IMR-90 (cell line): ENCODE results near the gene UNC13C. TPM values are rescaled to one million over a fixed set of nuclear protein-coding genes. Genes with fewer than 3 reads are reported as not detected.

Source experiments
- ATAC-seq: fragments of 200-7000 bp; cut with Tn5 transposase; 2 replicates; pipeline ENCODE4 v1.9.1; 2020; ENCODE audit warnings: low read depth, mild to moderate bottlenecking, moderate library complexity
- BruUV-seq: library from RNA; stranded (reverse); fragments of 400-500 nt; replicated peaks from 2 replicates; lab custom pipeline; 2021; lab: Mats Ljungman, UMichigan
- CTCF ChIA-PET: fragments of 300-600 bp; formaldehyde crosslinking; extraction: SDS; loops from one replicate; lab custom pipeline; 2021; ENCODE audit warnings: antibody characterized with exemption; lab: Yijun Ruan, JAX
- POLR2A ChIA-PET: fragments of 300-600 bp; sonication (Branson Sonifier 250); formaldehyde crosslinking; loops from one replicate; lab custom pipeline; 2022; ENCODE audit warnings: antibody characterized with exemption; ENCODE audit not compliant: unreplicated experiment; lab: Charles Lee
- DNase-seq: peaks from one replicate; pipeline ENCODE4 v3.0.0; 2013
- H2AFZ ChIP-seq: replicated peaks from 2 replicates; pipeline ENCODE3; 2013; ENCODE audit warnings: low read length, mild to moderate bottlenecking; ENCODE audit not compliant: poor library complexity
- H2AK5ac ChIP-seq: 2 replicates; pipeline ENCODE4 v1.6.1; 2013; ENCODE audit warnings: low read depth, low read length, inconsistent platforms
- H2AK9ac ChIP-seq: replicated peaks from 2 replicates; pipeline ENCODE3; 2013; ENCODE audit warnings: mild to moderate bottlenecking, low read depth, low read length, moderate library complexity; ENCODE audit not compliant: poor library complexity
- H2BK120ac ChIP-seq: 2 replicates; pipeline ENCODE4 v1.6.1; 2013; ENCODE audit warnings: low read depth, low read length, inconsistent platforms
- H2BK15ac ChIP-seq: 3 replicates; pipeline ENCODE4 v1.6.1; 2013; ENCODE audit warnings: low read depth, low read length, inconsistent platforms
- H2BK20ac ChIP-seq: 2 replicates; pipeline ENCODE4 v1.6.1; 2013; ENCODE audit warnings: low read depth, mild to moderate bottlenecking, inconsistent platforms, low read length, moderate library complexity
- H2BK5ac ChIP-seq: 2 replicates; pipeline ENCODE4 v1.6.1; 2013; ENCODE audit warnings: mild to moderate bottlenecking, low read depth, low read length, inconsistent platforms; ENCODE audit not compliant: poor library complexity, severe bottlenecking
- H3K14ac ChIP-seq: replicated peaks from 2 replicates; pipeline ENCODE4 v1.6.1; 2013; ENCODE audit warnings: low read depth, low read length, inconsistent platforms
- H3K18ac ChIP-seq: 2 replicates; pipeline ENCODE4 v1.6.1; 2013; ENCODE audit warnings: low read depth, low read length, control low read depth
- H3K23ac ChIP-seq: 2 replicates; pipeline ENCODE4 v1.6.1; 2013; ENCODE audit warnings: low read depth, low read length, inconsistent platforms
- H3K27ac ChIP-seq: 2 replicates; pipeline ENCODE4 v1.5.1; 2013; ENCODE audit warnings: mild to moderate bottlenecking, control low read depth, low read length; ENCODE audit not compliant: insufficient read depth
- H3K27me3 ChIP-seq: 2 replicates; pipeline ENCODE4 v1.6.1; 2013; ENCODE audit warnings: low read length; ENCODE audit not compliant: control insufficient read depth, insufficient read depth
- H3K36me3 ChIP-seq: 2 replicates; pipeline ENCODE4 v1.6.1; 2013; ENCODE audit warnings: low read length, mixed read lengths; ENCODE audit not compliant: control insufficient read depth, insufficient read depth
- H3K4ac ChIP-seq: 2 replicates; pipeline ENCODE4 v1.6.1; 2013; ENCODE audit warnings: low read depth, low read length, inconsistent platforms
- H3K4me1 ChIP-seq: 2 replicates; pipeline ENCODE4 v1.6.1; 2013; ENCODE audit warnings: low read length, mixed read lengths; ENCODE audit not compliant: control insufficient read depth, insufficient read depth
- H3K4me2 ChIP-seq: 2 replicates; pipeline ENCODE4 v1.6.1; 2013; ENCODE audit warnings: low read depth, mild to moderate bottlenecking, control low read depth, low read length, moderate library complexity
- H3K4me3 ChIP-seq: 2 replicates; pipeline ENCODE4 v1.5.1; 2013; ENCODE audit warnings: low read depth, mild to moderate bottlenecking, control low read depth, low read length, moderate library complexity; ENCODE audit not compliant: insufficient read depth
- H3K56ac ChIP-seq: 2 replicates; pipeline ENCODE4 v1.6.1; 2013; ENCODE audit warnings: low read length, inconsistent platforms; ENCODE audit not compliant: insufficient read depth; ENCODE audit errors: extremely low read depth
- H3K79me1 ChIP-seq, 2 experiments: 2 replicates each; pipeline ENCODE4 v1.6.1; 2013; ENCODE audit warnings: low read length in 2 of 2, inconsistent platforms in 1 of 2, low read depth in 1 of 2
- H3K9ac ChIP-seq: 2 replicates; pipeline ENCODE4 v1.6.1; 2013; ENCODE audit warnings: low read depth, low read length, control low read depth
- H3K9me1 ChIP-seq: 2 replicates; pipeline ENCODE4 v1.6.1; 2013; ENCODE audit warnings: low read length, inconsistent platforms; ENCODE audit not compliant: insufficient read depth
- H3K9me3 ChIP-seq: 2 replicates; pipeline ENCODE4 v1.6.1; 2013; ENCODE audit warnings: low read length; ENCODE audit not compliant: control insufficient read depth, insufficient read depth
- H4K20me1 ChIP-seq: 2 replicates; pipeline ENCODE4 v1.6.1; 2013; ENCODE audit warnings: low read length, inconsistent platforms; ENCODE audit not compliant: insufficient read depth
- H4K5ac ChIP-seq: 2 replicates; pipeline ENCODE4 v1.6.1; 2013; ENCODE audit warnings: mild to moderate bottlenecking, low read depth, low read length, control low read depth
- H4K8ac ChIP-seq, 2 experiments: 2 replicates each; pipeline ENCODE4 v1.6.1; 2013; ENCODE audit warnings: low read depth in 2 of 2, low read length in 2 of 2, control low read depth in 1 of 2, inconsistent platforms in 1 of 2
- H4K91ac ChIP-seq: 2 replicates; pipeline ENCODE4 v1.6.1; 2013; ENCODE audit warnings: low read depth, low read length, inconsistent platforms; ENCODE audit not compliant: insufficient read depth
- BHLHE40 ChIP-seq: fragments of 150-350 bp; IDR thresholded peaks from 2 replicates; pipeline ENCODE4 v1.6.1; 2016; ENCODE audit warnings: mild to moderate bottlenecking, low read depth, low read length
- CEBPB ChIP-seq: IDR thresholded peaks from 2 replicates; pipeline ENCODE4 v1.6.1; 2012; ENCODE audit warnings: low read depth, low read length, improper control_type of control experiment
- CHD1 ChIP-seq: IDR thresholded peaks from 2 replicates; pipeline ENCODE4 v1.6.1; 2012; ENCODE audit warnings: low read depth, low read length, improper control_type of control experiment
- FOS ChIP-seq: fragments of 150-350 bp; IDR thresholded peaks from 2 replicates; pipeline ENCODE4 v1.6.1; 2016; ENCODE audit warnings: low read depth, low read length
- MAFK ChIP-seq: IDR thresholded peaks from 2 replicates; pipeline ENCODE4 v1.6.1; 2012; ENCODE audit warnings: low read depth, low read length, improper control_type of control experiment
- MAZ ChIP-seq: IDR thresholded peaks from 2 replicates; pipeline ENCODE4 v1.6.1; 2012; ENCODE audit warnings: low read depth, mild to moderate bottlenecking, low read length, improper control_type of control experiment, moderate library complexity, borderline replicate concordance
- MXI1 ChIP-seq: IDR thresholded peaks from 2 replicates; pipeline ENCODE4 v1.6.1; 2012; ENCODE audit warnings: low read depth, mild to moderate bottlenecking, low read length, moderate library complexity, borderline replicate concordance
- NFE2L2 ChIP-seq: fragments of 150-350 bp; IDR thresholded peaks from 2 replicates; pipeline ENCODE4 v1.6.1; 2016; ENCODE audit warnings: low read depth, mild to moderate bottlenecking, low read length
- POLR2A ChIP-seq: IDR thresholded peaks from 2 replicates; pipeline ENCODE4 v1.6.1; 2012; ENCODE audit warnings: mild to moderate bottlenecking, low read depth, low read length
- RAD21 ChIP-seq: IDR thresholded peaks from 2 replicates; pipeline ENCODE4 v1.6.1; 2012; ENCODE audit warnings: low read length, improper control_type of control experiment
- RCOR1 ChIP-seq: IDR thresholded peaks from 2 replicates; pipeline ENCODE4 v1.6.1; 2012; ENCODE audit warnings: mild to moderate bottlenecking, low read length, improper control_type of control experiment; ENCODE audit not compliant: insufficient replicate concordance
- RFX5 ChIP-seq: IDR thresholded peaks from 2 replicates; pipeline ENCODE4 v1.8.0; 2012; ENCODE audit warnings: low read depth, mild to moderate bottlenecking, low read length, moderate library complexity
- WGBS, 2 experiments: methylation state at CpG; one replicate each; pipeline versions ENCODE4 v1.1.5 to v1.1.7; 2013; ENCODE audit warnings: missing lambda C conversion rate in 2 of 2; ENCODE audit not compliant: insufficient read length in 1 of 2; ENCODE audit errors: extremely low coverage in 2 of 2; 5-methylcytosine and 5-hydroxymethylcytosine counted together
- dilution Hi-C: fragments of 300-500 bp; cut with HindIII; formaldehyde crosslinking; loops from one replicate; pipeline ENCODE4 v1.14.3; 2018; ENCODE audit warnings: low sequenced_read_pairs; ENCODE audit not compliant: unreplicated experiment
- in situ Hi-C: fragments of 300-500 bp; cut with MboI; formaldehyde crosslinking; loops from 3 replicates; pipeline ENCODE4 v1.14.3; 2019; ENCODE audit warnings: low sequenced_read_pairs, inconsistent platforms, mixed read lengths
- intact Hi-C: fragments of 100-400 bp; cut with micrococcal nuclease; formaldehyde crosslinking; loops from 2 replicates; pipeline ENCODE4 v1.10.0; 2022
- polyA plus RNA-seq, 3 experiments: library from polyadenylated mRNA; depleted of rRNA; stranded (reverse); fragments of >200 nt; gene quantifications; 2 replicates each; pipeline ENCODE4 v1.2.3, GENCODE V29; 2012; ENCODE audit warnings: low replicate concordance in 1 of 3
- total RNA-seq: library from RNA; depleted of rRNA; stranded (reverse); fragments of >200 nt; gene quantifications from 2 replicates; pipeline ENCODE4 v1.2.3, GENCODE V29; 2012
- TF ChIP-seq, protein P1 (sequence below): fragments of 150-350 bp; IDR thresholded peaks from 2 replicates; pipeline ENCODE4 v1.6.1; 2017; ENCODE audit warnings: mild to moderate bottlenecking, antibody characterized with exemption, low read length, low read depth
- TF ChIP-seq, protein P2 (sequence below): conservative IDR thresholded peaks from 2 replicates; pipeline ENCODE4 v1.5.1; 2012; ENCODE audit warnings: mild to moderate bottlenecking, low read depth, low read length, improper control_type of control experiment

Gene UNC13C
- total and polyA plus RNA-seq, 2 of the 4 experiments (the other 2 are of a cell fraction), result not detected

DNA sequence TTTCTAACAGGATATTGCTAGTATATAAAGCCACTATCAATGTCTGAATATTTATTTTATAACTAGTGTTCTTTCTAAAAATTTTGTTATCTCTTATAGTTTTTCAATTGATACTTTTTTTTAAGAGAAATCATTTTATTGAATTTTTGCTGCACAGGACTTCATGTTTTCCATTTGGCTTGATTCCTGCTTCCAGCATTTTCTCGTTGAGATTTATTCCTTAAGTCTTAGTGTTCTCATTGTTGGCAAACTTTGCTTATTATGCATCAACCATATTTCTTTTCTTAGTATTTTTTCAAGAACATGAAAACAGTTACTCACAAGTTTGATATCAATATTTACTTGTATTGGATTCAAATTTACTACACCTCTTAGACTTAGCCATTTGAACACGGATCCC lies 113.4 kb downstream of the UNC13C start:
- H3K9ac ChIP-seq, result no peak overlapping the region
- H4K8ac ChIP-seq, result no peak overlapping the region
- H2BK15ac ChIP-seq, result no peak overlapping the region
- H2AK9ac ChIP-seq, result no peak overlapping the region
- H4K20me1 ChIP-seq, result no peaks in the 10 kb centered on the region
- ChIA-PET POLR2A (no interaction called here), CTCF (no interaction called here)
- H3K4me3 ChIP-seq, result no peak overlapping the region
- H2AFZ ChIP-seq, result no peak overlapping the region
- intact Hi-C loops (no loop called here), in situ Hi-C loops (no loop called here), dilution Hi-C loops (no loop called here)
- BruUV-seq, result no TSS peak
- no peak overlapping the region for H3K4me2 ChIP-seq
- H4K5ac ChIP-seq, result no peak overlapping the region
- no peak overlapping the region for H2AK5ac ChIP-seq
- peaks cover 2% of the 10 kb centered on the region; the same call in 1 of the 2 replicates for H3K9me3 ChIP-seq
- H3K18ac ChIP-seq, result no peak overlapping the region
- WGBS, 2 experiments, result no CpG with 5 or more reads among the region's 2 CpGs
- H4K91ac ChIP-seq, result no peak overlapping the region
- H2BK20ac ChIP-seq, result no peak overlapping the region
- ATAC-seq (no peak), DNase-seq (no peak)
- H3K4ac ChIP-seq, result no peak overlapping the region
- no peaks in the 10 kb centered on the region for H3K4me1 ChIP-seq
- no peaks in the 10 kb centered on the region for H3K36me3 ChIP-seq
- H3K9me1 ChIP-seq, result no peaks in the 10 kb centered on the region
- no peaks in the 10 kb centered on the region for H3K79me1 ChIP-seq
- H2BK120ac ChIP-seq, result no peak overlapping the region
- H3K27ac ChIP-seq, result no peak overlapping the region
- H3K14ac ChIP-seq, result no peak overlapping the region
- no peaks in the 10 kb centered on the region for H3K27me3 ChIP-seq
- H2BK5ac ChIP-seq, result no peak overlapping the region
- no peak overlapping the region for H3K56ac ChIP-seq
- no peak for TF ChIP-seq CHD1
- TF ChIP-seq BHLHE40, result no peak
- TF ChIP-seq, protein P1, sequence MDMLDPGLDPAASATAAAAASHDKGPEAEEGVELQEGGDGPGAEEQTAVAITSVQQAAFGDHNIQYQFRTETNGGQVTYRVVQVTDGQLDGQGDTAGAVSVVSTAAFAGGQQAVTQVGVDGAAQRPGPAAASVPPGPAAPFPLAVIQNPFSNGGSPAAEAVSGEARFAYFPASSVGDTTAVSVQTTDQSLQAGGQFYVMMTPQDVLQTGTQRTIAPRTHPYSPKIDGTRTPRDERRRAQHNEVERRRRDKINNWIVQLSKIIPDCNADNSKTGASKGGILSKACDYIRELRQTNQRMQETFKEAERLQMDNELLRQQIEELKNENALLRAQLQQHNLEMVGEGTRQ, result no peak
- TF ChIP-seq, protein P2, sequence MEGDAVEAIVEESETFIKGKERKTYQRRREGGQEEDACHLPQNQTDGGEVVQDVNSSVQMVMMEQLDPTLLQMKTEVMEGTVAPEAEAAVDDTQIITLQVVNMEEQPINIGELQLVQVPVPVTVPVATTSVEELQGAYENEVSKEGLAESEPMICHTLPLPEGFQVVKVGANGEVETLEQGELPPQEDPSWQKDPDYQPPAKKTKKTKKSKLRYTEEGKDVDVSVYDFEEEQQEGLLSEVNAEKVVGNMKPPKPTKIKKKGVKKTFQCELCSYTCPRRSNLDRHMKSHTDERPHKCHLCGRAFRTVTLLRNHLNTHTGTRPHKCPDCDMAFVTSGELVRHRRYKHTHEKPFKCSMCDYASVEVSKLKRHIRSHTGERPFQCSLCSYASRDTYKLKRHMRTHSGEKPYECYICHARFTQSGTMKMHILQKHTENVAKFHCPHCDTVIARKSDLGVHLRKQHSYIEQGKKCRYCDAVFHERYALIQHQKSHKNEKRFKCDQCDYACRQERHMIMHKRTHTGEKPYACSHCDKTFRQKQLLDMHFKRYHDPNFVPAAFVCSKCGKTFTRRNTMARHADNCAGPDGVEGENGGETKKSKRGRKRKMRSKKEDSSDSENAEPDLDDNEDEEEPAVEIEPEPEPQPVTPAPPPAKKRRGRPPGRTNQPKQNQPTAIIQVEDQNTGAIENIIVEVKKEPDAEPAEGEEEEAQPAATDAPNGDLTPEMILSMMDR, result no peak
- no peak for TF ChIP-seq RFX5
- no peak for TF ChIP-seq FOS
- no peak for TF ChIP-seq POLR2A
- no peak for TF ChIP-seq MAFK
- no peak for TF ChIP-seq MAZ
- no peak for TF ChIP-seq MXI1
- no peak for TF ChIP-seq CEBPB
- no peak for TF ChIP-seq RAD21
- no peak for TF ChIP-seq NFE2L2
- no peak for TF ChIP-seq RCOR1
- H3K23ac ChIP-seq, result no peak overlapping the region
